Neural progenitor cell (in vitro differentiated cells): Measurements from ENCODE around the gene FAM89A.

Experiments used
- EZH2 ChIP-seq: fragments of 200-600 bp; sonication (generic); IDR thresholded peaks from 2 replicates; pipeline ENCODE4 v1.6.1; 2017; ENCODE audit warnings: antibody characterized with exemption, mild to moderate bottlenecking, moderate library complexity
- EZH2phosphoT487 ChIP-seq: fragments of 200-600 bp; sonication (generic); IDR thresholded peaks from 2 replicates; pipeline ENCODE4 v1.6.1; 2017; ENCODE audit warnings: antibody characterized with exemption
- TF ChIP-seq, protein P1 (sequence below): fragments of 200-600 bp; sonication (generic); IDR thresholded peaks from 2 replicates; pipeline ENCODE4 v1.5.1; 2017; ENCODE audit warnings: antibody characterized with exemption, mild to moderate bottlenecking

DNA sequence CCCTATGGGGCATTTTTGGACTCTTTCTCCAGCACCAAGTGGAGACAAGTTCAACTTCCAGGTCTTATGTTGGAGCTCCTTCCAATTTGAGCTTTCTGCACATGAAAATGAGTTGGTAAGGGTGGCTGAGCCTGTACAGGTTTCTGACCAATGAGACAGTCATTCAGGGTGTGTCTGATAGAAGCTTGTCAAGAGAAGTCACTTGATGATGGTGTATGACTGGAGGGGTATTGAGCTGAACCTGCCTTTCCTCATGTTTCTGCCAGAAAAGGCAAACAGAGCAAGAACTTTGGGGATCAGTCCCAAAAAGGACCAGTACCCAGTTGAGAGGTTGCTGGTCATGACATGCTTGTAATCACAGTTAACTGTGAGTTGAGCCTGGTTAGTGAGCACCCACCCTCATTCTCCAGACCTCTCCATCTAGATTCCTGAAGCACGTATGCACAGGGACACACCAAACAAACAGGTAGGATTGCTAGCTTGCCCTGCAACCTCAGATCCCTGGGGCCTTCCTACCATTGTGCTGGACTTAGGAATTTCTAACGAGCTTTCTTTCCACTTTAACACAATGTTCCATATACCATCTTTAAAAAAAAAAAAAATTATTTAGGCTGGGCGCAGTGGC lies 26.6 kb downstream of the FAM89A start:
- TF ChIP-seq, protein P1, sequence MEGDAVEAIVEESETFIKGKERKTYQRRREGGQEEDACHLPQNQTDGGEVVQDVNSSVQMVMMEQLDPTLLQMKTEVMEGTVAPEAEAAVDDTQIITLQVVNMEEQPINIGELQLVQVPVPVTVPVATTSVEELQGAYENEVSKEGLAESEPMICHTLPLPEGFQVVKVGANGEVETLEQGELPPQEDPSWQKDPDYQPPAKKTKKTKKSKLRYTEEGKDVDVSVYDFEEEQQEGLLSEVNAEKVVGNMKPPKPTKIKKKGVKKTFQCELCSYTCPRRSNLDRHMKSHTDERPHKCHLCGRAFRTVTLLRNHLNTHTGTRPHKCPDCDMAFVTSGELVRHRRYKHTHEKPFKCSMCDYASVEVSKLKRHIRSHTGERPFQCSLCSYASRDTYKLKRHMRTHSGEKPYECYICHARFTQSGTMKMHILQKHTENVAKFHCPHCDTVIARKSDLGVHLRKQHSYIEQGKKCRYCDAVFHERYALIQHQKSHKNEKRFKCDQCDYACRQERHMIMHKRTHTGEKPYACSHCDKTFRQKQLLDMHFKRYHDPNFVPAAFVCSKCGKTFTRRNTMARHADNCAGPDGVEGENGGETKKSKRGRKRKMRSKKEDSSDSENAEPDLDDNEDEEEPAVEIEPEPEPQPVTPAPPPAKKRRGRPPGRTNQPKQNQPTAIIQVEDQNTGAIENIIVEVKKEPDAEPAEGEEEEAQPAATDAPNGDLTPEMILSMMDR = no peak
- TF ChIP-seq EZH2phosphoT487 (no peak), EZH2 (no peak)
